Mucosa of gallbladder (tissue), 1 donor: Measurements from ENCODE around the gene EFNA4. TPM values are rescaled to one million over a fixed set of nuclear protein-coding genes. Genes with fewer than 3 reads are reported as not detected.
"Not testable (repeated sequence)": the region's sequence is repeated elsewhere in the genome, so short reads cannot be mapped to it uniquely, and the experiment has no call there.

ENCODE experiments used
- DNase-seq: peaks from one replicate; pipeline ENCODE4 v3.0.0-alpha.2; 2020; ENCODE audit warnings: low spot score
- total RNA-seq: library from RNA; stranded (reverse); gene quantifications from one replicate; pipeline ENCODE4 v1.2.1, GENCODE V29; 2021
- donor health status: DM: no; HTN: no; CAD: no.

The EFNA4 gene
- total RNA-seq, 1 donor from 2014 or later = 12.8 TPM

- DNase-seq = no peak
Measured at GRCh38 chr1:155086856-155087535, 23.5 kb downstream of the EFNA4 start.

GRCh38 chr1:155091071-155092051 is 27.8 kb downstream of the EFNA4 start:
- DNase-seq = peak; percentile 70

- no peak for DNase-seq
Measured at GRCh38 chr1:155092131-155092530, 28.6 kb downstream of the EFNA4 start.

GRCh38 chr1:155092641-155093040 is 29.1 kb downstream of the EFNA4 start:
- no peak for DNase-seq

- no peak for DNase-seq
Measured at GRCh38 chr1:155093911-155094621, 30.5 kb downstream of the EFNA4 start.

GRCh38 chr1:155094622-155094948 is 31.0 kb downstream of the EFNA4 start:
- DNase-seq = no peak

GRCh38 chr1:155099331-155099730 is 35.8 kb downstream of the EFNA4 start:
- no peak for DNase-seq

- no peak for DNase-seq
Measured at GRCh38 chr1:155103325-155103724, 39.8 kb downstream of the EFNA4 start.

GRCh38 chr1:155104605-155105534 is 41.3 kb downstream of the EFNA4 start:
- DNase-seq = no peak

- DNase-seq = peak; percentile 74
Measured at GRCh38 chr1:155105604-155106011, 42.1 kb downstream of the EFNA4 start.

- DNase-seq = no peak
Measured at GRCh38 chr1:155106862-155107261, 43.3 kb downstream of the EFNA4 start.

GRCh38 chr1:155107309-155108264 is 44.0 kb downstream of the EFNA4 start:
- no peak for DNase-seq

GRCh38 chr1:155108296-155108695 is 44.8 kb downstream of the EFNA4 start:
- no peak for DNase-seq

GRCh38 chr1:155110381-155110780 is 46.8 kb downstream of the EFNA4 start:
- DNase-seq = no peak

GRCh38 chr1:155110826-155111225 is 47.3 kb downstream of the EFNA4 start:
- no peak for DNase-seq

- no peak for DNase-seq
Measured at GRCh38 chr1:155113450-155113980, 50.0 kb downstream of the EFNA4 start.

GRCh38 chr1:155116113-155116764 is 52.7 kb downstream of the EFNA4 start:
- DNase-seq = no peak

- no peak for DNase-seq
Measured at GRCh38 chr1:155117610-155118009, 54.1 kb downstream of the EFNA4 start.

GRCh38 chr1:155118090-155118489 is 54.5 kb downstream of the EFNA4 start:
- not testable (repeated sequence) for DNase-seq
